Heart right ventricle (tissue), 16 donors: ENCODE results near the gene LUC7L2. TPM values are rescaled to one million over a fixed set of nuclear protein-coding genes. Genes with fewer than 3 reads are reported as not detected.
"Not testable (repeated sequence)": the region's sequence is repeated elsewhere in the genome, so short reads cannot be mapped to it uniquely, and the experiment has no call there.

Experiments used
- ATAC-seq, 8 donors: fragments of 200-7000 bp; cut with Tn5 transposase; one replicate each; pipeline ENCODE4 v1.9.1; 2020; ENCODE audit warnings: mild to moderate bottlenecking in 8 of 8, moderate library complexity in 8 of 8, moderate number of reproducible peaks in 1 of 8
- DNase-seq, 2 donors: peaks; one replicate each; pipeline ENCODE4 v3.0.0-alpha.2; 2020
- H3K27ac ChIP-seq, 10 donors: fragments of 200-600 bp; sonication (generic) in 2 of 10; one replicate each; pipeline versions ENCODE4 v1.5.0 to v1.8.0; 2020 to 2022; ENCODE audit warnings: mild to moderate bottlenecking in 3 of 10
- H3K27me3 ChIP-seq, 7 donors: fragments of 200-600 bp; one replicate each; pipeline ENCODE4 v1.8.0; 2021 to 2022; ENCODE audit warnings: mild to moderate bottlenecking in 2 of 7
- H3K36me3 ChIP-seq, 9 donors: fragments of 200-600 bp; sonication (generic) in 1 of 9; one replicate each; pipeline versions ENCODE4 v1.5.0 to v1.8.0; 2020 to 2022; ENCODE audit warnings: mild to moderate bottlenecking in 2 of 9
- H3K4me1 ChIP-seq, 9 donors: fragments of 200-600 bp; sonication (generic) in 1 of 9; one replicate each; pipeline versions ENCODE4 v1.5.0 to v1.8.0; 2020 to 2022; ENCODE audit warnings: mild to moderate bottlenecking in 4 of 9
- H3K4me3 ChIP-seq, 10 donors: fragments of 200-600 bp; sonication (generic) in 2 of 10; one replicate each; pipeline versions ENCODE4 v1.5.0 to v1.8.0; 2020 to 2022; ENCODE audit warnings: mild to moderate bottlenecking in 7 of 10, moderate library complexity in 2 of 10
- H3K9me3 ChIP-seq, 11 donors: fragments of 200-600 bp in 10 of 11; sonication (generic) in 2 of 11; one replicate each; pipeline versions ENCODE4 v1.5.0 to v1.8.0; 2013 to 2022; ENCODE audit warnings: mild to moderate bottlenecking in 2 of 11, control low read depth in 1 of 11, moderate library complexity in 1 of 11
- WGBS, 2 donors: extraction: QIAGEN DNeasy Blood & Tissue Kit; methylation state at CpG; one replicate each; pipeline ENCODE4 v1.1.7; 2013; ENCODE audit warnings: inconsistent platforms in 1 of 2; 5-methylcytosine and 5-hydroxymethylcytosine counted together
- intact Hi-C, 10 donors: fragments of 100-400 bp; cut with DNase I; formaldehyde crosslinking; loops; one replicate each; pipeline versions ENCODE4 v1.11.1 to v1.14.2; 2022
- polyA plus RNA-seq, 2 donors: library from polyadenylated mRNA; stranded (reverse); fragments of 200-250 nt; gene quantifications; one replicate each; pipeline ENCODE4 v1.2.3, GENCODE V29; 2013
- total RNA-seq, 10 donors: library from RNA; stranded (reverse); fragmentation: NEBNext Ultra II Directional in 3 of 10; extraction: Animal tissue kit (Norgen Biotek cat#: 25700) in 3 of 10; gene quantifications; one replicate each; pipeline versions ENCODE4 v1.2.1 to v1.2.4, GENCODE V29; 2021 to 2023
- TF ChIP-seq, protein P1 (sequence below), 9 donors: fragments of 200-600 bp; sonication (generic) in 2 of 9; IDR thresholded peaks; one replicate each; pipeline versions ENCODE4 v1.5.0 to v1.8.0; 2021 to 2022; ENCODE audit warnings: antibody characterized with exemption in 9 of 9, mild to moderate bottlenecking in 5 of 9, moderate library complexity in 1 of 9
- donor health status: Arrhythmogenic right ventricular cardiomyopathy.
- donor health status: ischemic (EF 13 %, LVEDD 7.1; RV severe dilation, severe dysfunction).
- donor health status: healthy with polysubstance abuse.
- donor health status: DM: no; HTN: yes; CAD: no.
- donor health status: DM: no; HTN: no; CAD: no.
- donor health status: ischemic (EF 25% LVEDD 6.9; RV normal size, moderate dysfunction).
- donor health status: ischemic (EF 25% LVEDD 5.7; RV mildly dilated, moderate dysfunction).
- donor health status: healthy.
- donor health status: DM: yes; HTN: yes; CAD: no.
- donor health status: Ischemic cardiomyopathy.
- donor health status: ischemic (EF 35%, LVEDD 5.7; RV mildly dilated, moderate dysfunction).
- donor health status: nonischemic (EF 11% LVEDD 7.7; RV severe dilation, severe dysfunction).
- donor health status: DM: yes; HTN: yes; CAD: no.
- donor health status: PGD.
- donor health status: ischemic (EF 29% LVEDD 5.4; RV normal size, mild dysfunction).
- donor health status: nonischemic (EF 23%, LVEDD 6.1; RV moderate dilation, normal function).

The LUC7L2 gene
- total and polyA plus RNA-seq, 12 donors, result 26.6 to 52.7 (median 47.8) TPM

DNA sequence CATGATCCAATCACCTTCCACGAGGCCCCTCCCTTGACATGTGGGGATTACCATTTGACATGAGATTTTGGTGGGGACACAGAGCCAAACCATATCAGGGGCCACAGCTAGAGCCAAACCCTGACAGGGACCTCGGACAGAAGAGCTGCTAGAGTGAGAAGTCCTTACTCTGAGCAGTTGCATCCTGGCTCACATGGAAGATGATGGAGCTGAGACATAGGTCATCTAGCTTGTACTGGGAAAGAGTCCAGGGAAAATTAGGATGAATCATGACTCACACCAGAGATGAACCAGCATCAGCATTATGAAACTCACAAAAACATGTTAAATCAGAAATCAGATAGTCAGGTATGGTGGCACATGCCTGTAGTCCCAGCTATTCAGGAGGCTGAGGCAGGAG, 31.3 kb upstream of the LUC7L2 start:
- H3K9me3 ChIP-seq, result no peaks in the 10 kb centered on the region
- 57 to 75% methylated on average over 2 of the region's 2 CpGs for WGBS, 2 donors
- DNase-seq, result no peak
- H3K4me3 ChIP-seq, result no peak overlapping the region
- no peak overlapping the region for H3K27ac ChIP-seq
- H3K36me3 ChIP-seq, result no peaks in the 10 kb centered on the region
- TF ChIP-seq, protein P1, sequence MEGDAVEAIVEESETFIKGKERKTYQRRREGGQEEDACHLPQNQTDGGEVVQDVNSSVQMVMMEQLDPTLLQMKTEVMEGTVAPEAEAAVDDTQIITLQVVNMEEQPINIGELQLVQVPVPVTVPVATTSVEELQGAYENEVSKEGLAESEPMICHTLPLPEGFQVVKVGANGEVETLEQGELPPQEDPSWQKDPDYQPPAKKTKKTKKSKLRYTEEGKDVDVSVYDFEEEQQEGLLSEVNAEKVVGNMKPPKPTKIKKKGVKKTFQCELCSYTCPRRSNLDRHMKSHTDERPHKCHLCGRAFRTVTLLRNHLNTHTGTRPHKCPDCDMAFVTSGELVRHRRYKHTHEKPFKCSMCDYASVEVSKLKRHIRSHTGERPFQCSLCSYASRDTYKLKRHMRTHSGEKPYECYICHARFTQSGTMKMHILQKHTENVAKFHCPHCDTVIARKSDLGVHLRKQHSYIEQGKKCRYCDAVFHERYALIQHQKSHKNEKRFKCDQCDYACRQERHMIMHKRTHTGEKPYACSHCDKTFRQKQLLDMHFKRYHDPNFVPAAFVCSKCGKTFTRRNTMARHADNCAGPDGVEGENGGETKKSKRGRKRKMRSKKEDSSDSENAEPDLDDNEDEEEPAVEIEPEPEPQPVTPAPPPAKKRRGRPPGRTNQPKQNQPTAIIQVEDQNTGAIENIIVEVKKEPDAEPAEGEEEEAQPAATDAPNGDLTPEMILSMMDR (IDR thresholded peaks at IDR 0.05), result no peak
- H3K27me3 ChIP-seq, result no peaks in the 10 kb centered on the region
- ATAC-seq, result no peak
- intact Hi-C loops, result no loop called here
- no peaks in the 10 kb centered on the region for H3K4me1 ChIP-seq

DNA sequence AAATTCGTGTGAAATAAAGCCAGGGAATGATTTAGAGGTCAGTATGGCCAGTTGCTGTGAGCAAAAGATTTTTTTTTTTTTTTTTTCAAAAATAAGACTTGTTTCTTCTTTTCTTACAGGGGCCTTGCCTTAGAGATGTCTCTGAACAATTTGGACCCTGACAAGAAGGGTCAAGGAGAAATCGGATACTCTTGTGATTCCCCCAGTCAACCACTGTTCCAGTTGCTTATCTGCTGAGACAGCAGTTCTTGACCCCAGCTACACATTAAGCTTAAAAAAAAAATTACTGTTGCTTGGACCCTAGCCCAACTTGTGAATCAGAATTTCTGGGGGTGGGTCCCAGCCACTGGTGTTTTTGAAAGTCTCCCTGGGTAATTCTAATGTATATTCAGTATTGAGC, 30.6 kb upstream of the LUC7L2 start:
- H3K36me3 ChIP-seq, result no peaks in the 10 kb centered on the region
- no peak overlapping the region for H3K4me3 ChIP-seq

DNA sequence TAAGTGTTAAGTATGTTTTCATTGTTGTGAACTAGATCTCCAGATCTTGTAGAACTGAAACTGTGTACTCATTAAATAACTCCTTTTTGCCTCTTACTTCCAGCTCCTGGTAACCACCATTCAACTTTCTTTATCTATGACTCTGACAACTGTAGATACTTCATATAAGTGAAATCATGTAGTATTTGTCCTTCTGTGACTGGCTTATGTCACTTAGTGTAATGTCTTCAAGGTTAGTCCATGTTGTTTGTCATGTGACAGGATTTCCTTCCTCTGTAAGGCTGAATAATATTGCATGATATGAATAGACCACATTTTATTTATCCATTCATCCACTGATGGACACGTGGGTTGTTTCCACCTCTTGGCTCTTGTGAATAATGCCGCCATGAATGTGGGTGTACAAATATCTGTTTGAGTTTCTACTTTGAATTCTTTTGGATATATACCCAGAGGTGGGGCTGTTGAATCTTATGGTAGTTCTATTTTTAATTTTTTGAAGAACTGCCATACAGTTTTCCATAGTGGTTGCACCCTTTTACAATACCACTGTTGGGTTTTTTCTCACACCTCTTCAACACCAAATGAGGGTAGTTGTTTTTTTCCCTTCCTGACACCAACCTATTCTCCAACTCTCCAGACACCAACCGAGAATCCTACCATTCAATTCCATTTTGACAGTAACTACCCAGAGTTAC, 29.2 kb upstream of the LUC7L2 start:
- WGBS, 2 donors, result 77 to 83% methylated on average over 3 of the region's 3 CpGs
- Histone ChIP-seq H3K4me1 (no peaks in the 10 kb centered on the region), H3K27me3 (no peaks in the 10 kb centered on the region)

More for the DNA sequence above, 30.6 kb upstream of the LUC7L2 start:
- WGBS, 2 donors, result 28 to 59% methylated on average over 2 of the region's 2 CpGs
- H3K9me3 ChIP-seq, result no peaks in the 10 kb centered on the region
- TF ChIP-seq, protein P1 (IDR thresholded peaks at IDR 0.05), result no peak
- no peaks in the 10 kb centered on the region for H3K4me1 ChIP-seq
- H3K27me3 ChIP-seq, result no peaks in the 10 kb centered on the region
- ATAC-seq (no peak), DNase-seq (no peak)
- no peak overlapping the region for H3K27ac ChIP-seq
- intact Hi-C loops, result no loop called here

DNA sequence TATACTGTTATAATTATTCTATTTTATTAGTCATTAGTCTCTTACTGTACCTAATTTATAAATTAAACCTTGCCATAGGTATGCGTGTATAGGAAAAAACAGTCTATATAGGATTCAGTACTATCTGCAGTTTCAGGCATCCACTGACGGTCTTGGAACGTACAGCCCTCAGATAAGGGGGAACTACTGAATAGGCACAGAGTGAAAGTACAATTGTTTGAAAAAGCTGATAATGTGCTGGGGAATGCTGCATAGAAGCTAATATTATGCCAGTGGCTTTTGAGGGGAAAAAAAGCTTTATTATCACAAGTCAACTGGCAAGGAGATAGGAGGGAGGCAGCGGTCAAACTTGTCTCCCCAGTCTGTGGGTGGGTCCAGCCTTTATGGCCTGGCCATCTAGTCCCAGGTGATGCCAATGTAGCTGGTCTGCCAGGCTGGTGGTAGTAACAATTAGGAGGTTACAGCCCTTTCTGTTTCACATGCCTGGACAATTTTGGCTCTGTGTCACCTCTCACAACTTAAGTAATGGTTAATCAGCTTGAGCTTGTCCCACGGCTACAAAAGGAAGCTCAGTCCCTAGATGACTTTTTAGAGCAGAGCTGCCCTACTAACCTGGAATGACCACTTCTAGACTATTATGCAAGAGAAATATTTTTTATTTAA, 26.9 kb upstream of the LUC7L2 start:
- no peak for DNase-seq
- Histone ChIP-seq H3K27me3 (no peaks in the 10 kb centered on the region), H3K4me1 (no peaks in the 10 kb centered on the region), H3K27ac (no peak overlapping the region), H3K9me3 (no peaks in the 10 kb centered on the region), H3K4me3 (no peak overlapping the region), H3K36me3 (no peaks in the 10 kb centered on the region)
- WGBS, 2 donors, result 53 to 54% methylated on average over 5 of the region's 5 CpGs
- intact Hi-C loops, result no loop called here
- no peak for ATAC-seq
- TF ChIP-seq, protein P1 (IDR thresholded peaks at IDR 0.05), result no peak

More for the DNA sequence above, 29.2 kb upstream of the LUC7L2 start:
- no peak overlapping the region for H3K27ac ChIP-seq
- H3K4me3 ChIP-seq, result no peak overlapping the region
- DNase-seq (no peak), ATAC-seq (no peak)
- H3K9me3 ChIP-seq, result no peaks in the 10 kb centered on the region
- intact Hi-C loops, result no loop called here
- no peaks in the 10 kb centered on the region for H3K36me3 ChIP-seq
- TF ChIP-seq, protein P1 (IDR thresholded peaks at IDR 0.05), result no peak

DNA sequence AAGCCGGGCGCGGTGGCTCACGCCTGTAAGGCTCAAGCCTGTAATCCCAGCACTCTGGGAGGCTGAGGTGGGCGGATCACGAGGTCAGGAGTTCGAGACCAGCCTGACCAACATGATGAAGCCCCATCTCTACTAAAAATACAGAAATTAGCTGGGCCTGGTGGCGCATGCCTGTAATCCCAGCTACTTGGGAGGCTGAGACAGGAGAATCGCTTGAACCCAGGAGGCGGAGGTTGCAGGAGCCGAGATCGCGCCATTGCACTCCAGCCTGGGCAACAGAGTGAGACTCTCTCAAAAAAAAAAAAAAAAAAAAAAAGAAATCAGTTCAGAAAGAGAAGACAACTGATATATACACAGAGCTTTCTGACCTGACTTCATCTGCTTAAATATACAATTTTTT, 26.3 kb upstream of the LUC7L2 start:
- WGBS, 2 donors, result 95 to 98% methylated on average over 13 of the region's 13 CpGs
- ATAC-seq, DNase-seq, H3K4me3 ChIP-seq, intact Hi-C loops, H3K4me1 ChIP-seq, H3K27ac ChIP-seq, H3K27me3 ChIP-seq, H3K36me3 ChIP-seq, H3K9me3 ChIP-seq: not testable (repeated sequence)
